ES-I3 (cell line): ENCODE data around the gene SRPK2.
"Not testable (repeated sequence)": the region's sequence is repeated elsewhere in the genome, so short reads cannot be mapped to it uniquely, and the experiment has no call there.

Experiments used
- H3K36me3 ChIP-seq: 2 replicates; pipeline ENCODE4 v1.6.1; 2013; ENCODE audit warnings: mild to moderate bottlenecking, low read length, control low read depth, moderate library complexity; ENCODE audit not compliant: insufficient read depth
- H3K4me1 ChIP-seq: 2 replicates; pipeline ENCODE4 v1.6.1; 2013; ENCODE audit warnings: mild to moderate bottlenecking, control low read depth, low read length; ENCODE audit not compliant: insufficient read depth
- H3K9ac ChIP-seq: 2 replicates; pipeline ENCODE4 v1.6.1; 2013; ENCODE audit warnings: low read depth, mild to moderate bottlenecking, low read length, moderate library complexity
- H3K9me3 ChIP-seq: 2 replicates; pipeline ENCODE4 v1.6.1; 2013; ENCODE audit warnings: mild to moderate bottlenecking, low read length, moderate library complexity; ENCODE audit not compliant: control insufficient read depth, insufficient read depth

Gene SRPK2

GRCh38 chr7:105309235-105310169 is 79.2 kb downstream of the SRPK2 start:
- H3K4me1 ChIP-seq: peaks cover 8% of the 10 kb centered on the region
- no peaks in the 10 kb centered on the region for H3K36me3 ChIP-seq
- no peak overlapping the region for H3K9ac ChIP-seq
- no peaks in the 10 kb centered on the region for H3K9me3 ChIP-seq

- no peaks in the 10 kb centered on the region for H3K36me3 ChIP-seq
- H3K9ac ChIP-seq: no peak overlapping the region
- H3K9me3 ChIP-seq: no peaks in the 10 kb centered on the region
- peaks cover 15% of the 10 kb centered on the region for H3K4me1 ChIP-seq
Measured at GRCh38 chr7:105307163-105307672, 81.5 kb downstream of the SRPK2 start.

- H3K9me3 ChIP-seq: no peaks in the 10 kb centered on the region
- no peak overlapping the region for H3K9ac ChIP-seq
- no peaks in the 10 kb centered on the region for H3K36me3 ChIP-seq
- peaks cover 15% of the 10 kb centered on the region for H3K4me1 ChIP-seq
Measured at GRCh38 chr7:105306298-105306748, 82.4 kb downstream of the SRPK2 start.

GRCh38 chr7:105305633-105306032 is 83.1 kb downstream of the SRPK2 start:
- Histone ChIP-seq H3K9ac (no peak overlapping the region), H3K36me3 (no peaks in the 10 kb centered on the region), H3K9me3 (no peaks in the 10 kb centered on the region), H3K4me1 (peaks cover 15% of the 10 kb centered on the region)

- Histone ChIP-seq H3K9ac (no peak overlapping the region), H3K9me3 (no peaks in the 10 kb centered on the region), H3K4me1 (peaks cover 8% of the 10 kb centered on the region), H3K36me3 (no peaks in the 10 kb centered on the region)
Measured at GRCh38 chr7:105304040-105304895, 84.5 kb downstream of the SRPK2 start.

GRCh38 chr7:105300587-105300986 is 88.1 kb downstream of the SRPK2 start:
- H3K4me1 ChIP-seq: peaks cover 13% of the 10 kb centered on the region
- H3K9ac ChIP-seq, H3K9me3 ChIP-seq, H3K36me3 ChIP-seq: not testable (repeated sequence)

- Histone ChIP-seq H3K36me3 (no peaks in the 10 kb centered on the region), H3K9ac (no peak overlapping the region), H3K4me1 (peaks cover 10% of the 10 kb centered on the region; the same call in 1 of the 2 replicates), H3K9me3 (no peaks in the 10 kb centered on the region)
Measured at GRCh38 chr7:105298439-105298894, 90.3 kb downstream of the SRPK2 start.

- Histone ChIP-seq H3K36me3 (no peaks in the 10 kb centered on the region), H3K9me3 (no peaks in the 10 kb centered on the region), H3K4me1 (peaks cover 10% of the 10 kb centered on the region; the same call in 1 of the 2 replicates), H3K9ac (no peak overlapping the region)
Measured at GRCh38 chr7:105297985-105298384, 90.7 kb downstream of the SRPK2 start.

GRCh38 chr7:105297309-105297708 is 91.4 kb downstream of the SRPK2 start:
- Histone ChIP-seq H3K9me3 (no peaks in the 10 kb centered on the region), H3K9ac (no peak overlapping the region), H3K36me3 (no peaks in the 10 kb centered on the region), H3K4me1 (peaks cover 10% of the 10 kb centered on the region; the same call in 1 of the 2 replicates)

- Histone ChIP-seq H3K4me1 (peaks cover 10% of the 10 kb centered on the region; the same call in 1 of the 2 replicates), H3K36me3 (no peaks in the 10 kb centered on the region), H3K9me3 (no peaks in the 10 kb centered on the region), H3K9ac (no peak overlapping the region)
Measured at GRCh38 chr7:105296491-105296890, 92.2 kb downstream of the SRPK2 start.

- no peaks in the 10 kb centered on the region for H3K36me3 ChIP-seq
- no peaks in the 10 kb centered on the region for H3K9me3 ChIP-seq
- peaks cover 10% of the 10 kb centered on the region; the same call in 1 of the 2 replicates for H3K4me1 ChIP-seq
- H3K9ac ChIP-seq: no peak overlapping the region
Measured at GRCh38 chr7:105295596-105296352, 92.9 kb downstream of the SRPK2 start.

GRCh38 chr7:105294482-105294881 is 94.2 kb downstream of the SRPK2 start:
- not testable (repeated sequence) for H3K9me3 ChIP-seq, H3K9ac ChIP-seq, H3K36me3 ChIP-seq
- peaks cover 10% of the 10 kb centered on the region; the same call in 1 of the 2 replicates for H3K4me1 ChIP-seq

GRCh38 chr7:105289704-105290103 is 99.0 kb downstream of the SRPK2 start:
- Histone ChIP-seq H3K4me1 (peaks cover 5% of the 10 kb centered on the region; the same call in 1 of the 2 replicates), H3K36me3 (no peaks in the 10 kb centered on the region), H3K9me3 (no peaks in the 10 kb centered on the region), H3K9ac (no peak overlapping the region)
